SK-N-SH treated with all-trans-retinoic acid at 6 μM for 48 hours (cell line): ENCODE data around the gene CDHR5.

Source experiments
- ATAC-seq: fragments of 200-7000 bp; cut with Tn5 transposase; 3 replicates; pipeline ENCODE4 v1.9.1; 2020; ENCODE audit warnings: mild to moderate bottlenecking, moderate library complexity
- ARNTL ChIP-seq: fragments of 450-650 bp; formaldehyde crosslinking; IDR thresholded peaks from 2 replicates; pipeline ENCODE4 v1.5.0; 2020; ENCODE audit warnings: low read depth, mild to moderate bottlenecking, moderate library complexity, borderline replicate concordance
- BACH2 ChIP-seq: fragments of 250-450 bp; sonication (Bioruptor Pico); IDR thresholded peaks from 2 replicates; pipeline ENCODE4 v1.9.0; 2021; ENCODE audit warnings: mild to moderate bottlenecking, borderline replicate concordance
- CSDC2 ChIP-seq: fragments of 250-450 bp; sonication (Bioruptor Pico); IDR thresholded peaks from 2 replicates; pipeline ENCODE4 v1.5.0; 2020; ENCODE audit warnings: mild to moderate bottlenecking, moderate library complexity
- GLIS3 ChIP-seq: fragments of 250-450 bp; sonication (Bioruptor Pico); IDR thresholded peaks from 2 replicates; pipeline ENCODE4 v1.5.0; 2020; ENCODE audit warnings: mild to moderate bottlenecking, moderate library complexity
- ISL1 ChIP-seq: fragments of 250-450 bp; sonication (Bioruptor Pico); IDR thresholded peaks from 2 replicates; pipeline ENCODE4 v2.1.2; 2022; ENCODE audit warnings: mild to moderate bottlenecking, moderate library complexity
- OSR1 ChIP-seq: fragments of 250-450 bp; sonication (Bioruptor Pico); IDR thresholded peaks from 2 replicates; pipeline ENCODE4 v1.8.0; 2022; ENCODE audit warnings: moderate library complexity, mild to moderate bottlenecking, inconsistent platforms
- PPARA ChIP-seq: fragments of 250-450 bp; sonication (Bioruptor Pico); IDR thresholded peaks from 2 replicates; pipeline ENCODE4 v1.5.0; 2020; ENCODE audit warnings: mild to moderate bottlenecking, borderline replicate concordance
- RARB ChIP-seq: fragments of 250-450 bp; sonication (Bioruptor Pico); IDR thresholded peaks from 2 replicates; pipeline ENCODE4 v1.8.0; 2021; ENCODE audit warnings: mild to moderate bottlenecking, moderate library complexity
- SNAI2 ChIP-seq: fragments of 250-450 bp; sonication (Bioruptor Pico); IDR thresholded peaks from 2 replicates; pipeline ENCODE4 v1.5.0; 2020; ENCODE audit warnings: mild to moderate bottlenecking, moderate library complexity
- TCF4 ChIP-seq: fragments of 250-450 bp; sonication (Bioruptor Pico); IDR thresholded peaks from 2 replicates; pipeline ENCODE4 v1.8.0; 2021; ENCODE audit warnings: mild to moderate bottlenecking, moderate library complexity, borderline replicate concordance
- TOX ChIP-seq: fragments of 250-450 bp; sonication (Bioruptor Pico); IDR thresholded peaks from 2 replicates; pipeline ENCODE4 v1.8.0; 2021; ENCODE audit warnings: mild to moderate bottlenecking, moderate library complexity, borderline replicate concordance
- ZC3H10 ChIP-seq: fragments of 250-450 bp; sonication (Bioruptor Pico); IDR thresholded peaks from 2 replicates; pipeline ENCODE4 v1.5.1; 2021; ENCODE audit warnings: mild to moderate bottlenecking, moderate library complexity
- ZFP30 ChIP-seq: fragments of 450-650 bp; formaldehyde crosslinking; IDR thresholded peaks from 2 replicates; pipeline ENCODE4 v1.5.0; 2022; ENCODE audit warnings: mild to moderate bottlenecking, moderate library complexity
- ZNF565 ChIP-seq: fragments of 450-650 bp; formaldehyde crosslinking; conservative IDR thresholded peaks from 2 replicates; pipeline ENCODE4 v1.5.0; 2020; ENCODE audit warnings: low read depth, mild to moderate bottlenecking, moderate library complexity
- ZNF70 ChIP-seq: fragments of 450-650 bp; formaldehyde crosslinking; IDR thresholded peaks from 2 replicates; pipeline ENCODE4 v1.5.0; 2020; ENCODE audit warnings: mild to moderate bottlenecking, moderate library complexity
- TF ChIP-seq, protein P1 (sequence below): fragments of 250-450 bp; sonication (Bioruptor Pico); IDR thresholded peaks from 2 replicates; pipeline ENCODE4 v1.8.0; 2020; ENCODE audit warnings: mild to moderate bottlenecking, moderate library complexity, borderline replicate concordance
- TF ChIP-seq, protein P2 (sequence below): fragments of 250-450 bp; sonication (Bioruptor Pico); IDR thresholded peaks from 2 replicates; pipeline ENCODE4 v1.5.1; 2020; ENCODE audit warnings: low read depth, mild to moderate bottlenecking, moderate library complexity
- TF ChIP-seq, protein P3 (sequence below): fragments of 250-450 bp; sonication (Bioruptor Pico); IDR thresholded peaks from 2 replicates; pipeline ENCODE4 v1.8.0; 2021; ENCODE audit warnings: low read depth, mild to moderate bottlenecking, moderate library complexity, borderline replicate concordance
- TF ChIP-seq, protein P4 (sequence below): fragments of 250-450 bp; sonication (Bioruptor Pico); IDR thresholded peaks from 2 replicates; pipeline ENCODE4 v1.5.0; 2020; ENCODE audit warnings: mild to moderate bottlenecking, moderate library complexity
- TF ChIP-seq, protein P5 (sequence below): fragments of 250-450 bp; sonication (Bioruptor Pico); IDR thresholded peaks from 2 replicates; pipeline ENCODE4 v1.5.1; 2021; ENCODE audit warnings: mild to moderate bottlenecking, moderate library complexity

The CDHR5 gene

DNA sequence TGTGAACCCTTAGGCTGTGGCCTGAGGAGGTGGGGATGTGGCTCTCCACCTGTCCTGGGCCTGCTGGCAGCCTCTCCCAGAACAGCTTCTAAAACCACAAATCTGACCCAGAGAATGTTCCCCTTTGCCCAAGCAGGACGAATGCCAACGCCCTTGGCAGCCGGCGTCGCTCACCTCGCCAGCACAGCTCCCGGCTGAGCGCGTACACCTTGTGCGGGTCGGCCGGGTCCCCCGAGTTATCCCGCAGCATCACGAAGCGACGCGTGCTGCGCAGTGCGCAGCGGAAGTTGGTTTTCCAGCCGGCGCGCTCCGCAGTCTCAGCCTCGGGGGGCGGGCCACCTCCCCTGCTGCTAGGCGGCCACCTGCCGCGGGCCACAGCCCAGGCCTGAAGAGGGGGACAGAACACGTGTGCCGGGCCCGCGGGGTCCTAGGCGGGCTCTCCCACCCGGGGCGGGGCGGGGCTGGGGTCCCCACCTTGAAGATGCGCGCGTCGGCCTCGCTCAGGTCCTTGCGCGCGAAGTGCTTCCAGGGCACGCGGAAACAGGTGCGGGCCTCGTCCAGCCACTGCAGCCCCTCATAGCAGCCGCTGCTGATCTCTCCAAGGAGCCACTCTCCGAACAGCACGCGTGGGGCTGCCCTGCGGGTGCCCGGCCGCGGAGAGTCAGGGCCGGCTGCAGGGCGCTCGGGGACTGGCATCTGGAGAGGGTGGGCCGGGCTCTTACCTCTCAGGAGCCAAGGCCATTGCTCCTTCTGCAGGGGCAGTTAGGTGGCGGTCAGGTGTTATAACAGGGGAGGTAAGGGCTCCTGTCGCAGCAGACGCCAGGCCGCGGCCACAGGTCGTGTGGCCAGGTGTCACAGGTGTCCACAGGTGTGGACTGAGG is 9.9 kb downstream of the CDHR5 start (continued):
- TF ChIP-seq, protein P1, sequence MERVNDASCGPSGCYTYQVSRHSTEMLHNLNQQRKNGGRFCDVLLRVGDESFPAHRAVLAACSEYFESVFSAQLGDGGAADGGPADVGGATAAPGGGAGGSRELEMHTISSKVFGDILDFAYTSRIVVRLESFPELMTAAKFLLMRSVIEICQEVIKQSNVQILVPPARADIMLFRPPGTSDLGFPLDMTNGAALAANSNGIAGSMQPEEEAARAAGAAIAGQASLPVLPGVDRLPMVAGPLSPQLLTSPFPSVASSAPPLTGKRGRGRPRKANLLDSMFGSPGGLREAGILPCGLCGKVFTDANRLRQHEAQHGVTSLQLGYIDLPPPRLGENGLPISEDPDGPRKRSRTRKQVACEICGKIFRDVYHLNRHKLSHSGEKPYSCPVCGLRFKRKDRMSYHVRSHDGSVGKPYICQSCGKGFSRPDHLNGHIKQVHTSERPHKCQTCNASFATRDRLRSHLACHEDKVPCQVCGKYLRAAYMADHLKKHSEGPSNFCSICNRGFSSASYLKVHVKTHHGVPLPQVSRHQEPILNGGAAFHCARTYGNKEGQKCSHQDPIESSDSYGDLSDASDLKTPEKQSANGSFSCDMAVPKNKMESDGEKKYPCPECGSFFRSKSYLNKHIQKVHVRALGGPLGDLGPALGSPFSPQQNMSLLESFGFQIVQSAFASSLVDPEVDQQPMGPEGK, result no peak

DNA sequence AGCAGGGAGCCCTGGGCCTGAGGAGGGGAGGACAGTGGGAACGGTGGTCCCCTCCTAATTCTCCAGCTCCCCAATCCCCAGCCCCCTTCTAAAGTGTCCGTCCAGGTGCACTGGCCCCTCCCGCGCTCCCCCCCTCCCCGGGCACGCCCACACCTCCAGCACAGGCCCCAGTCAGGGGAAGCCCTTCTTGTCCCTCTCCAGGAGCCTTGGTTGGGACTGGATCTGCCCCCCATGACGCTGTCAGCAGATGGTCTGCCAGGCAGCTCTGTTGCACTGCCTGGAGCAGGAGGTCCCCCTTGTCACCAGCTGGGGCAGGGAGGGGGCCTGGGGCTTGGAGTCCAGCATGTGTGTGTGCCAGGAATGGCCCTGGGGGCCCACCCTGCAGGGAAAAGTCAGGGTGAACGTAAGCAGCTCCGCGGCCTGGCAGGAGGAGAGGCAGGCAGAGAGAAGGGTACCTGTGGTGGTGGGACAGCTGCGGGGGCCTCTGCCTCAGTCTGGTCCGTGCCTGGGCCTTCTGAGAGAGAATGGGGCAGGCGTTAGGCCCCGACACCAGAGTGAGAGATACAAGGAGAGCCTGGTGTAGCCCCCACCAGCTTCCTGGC is 10.6 kb downstream of the CDHR5 start:
- no peak for ATAC-seq
- TF ChIP-seq CSDC2 (CRISPR knock-in tag), result no peak
- TF ChIP-seq TOX (CRISPR knock-in tag), result no peak
- no peak for TF ChIP-seq ZC3H10
- TF ChIP-seq ZNF565, result no peak
- no peak for TF ChIP-seq OSR1 (CRISPR knock-in tag)
- no peak for TF ChIP-seq ZFP30 (CRISPR knock-in tag)
- no peak for TF ChIP-seq TCF4
- TF ChIP-seq, protein P2, sequence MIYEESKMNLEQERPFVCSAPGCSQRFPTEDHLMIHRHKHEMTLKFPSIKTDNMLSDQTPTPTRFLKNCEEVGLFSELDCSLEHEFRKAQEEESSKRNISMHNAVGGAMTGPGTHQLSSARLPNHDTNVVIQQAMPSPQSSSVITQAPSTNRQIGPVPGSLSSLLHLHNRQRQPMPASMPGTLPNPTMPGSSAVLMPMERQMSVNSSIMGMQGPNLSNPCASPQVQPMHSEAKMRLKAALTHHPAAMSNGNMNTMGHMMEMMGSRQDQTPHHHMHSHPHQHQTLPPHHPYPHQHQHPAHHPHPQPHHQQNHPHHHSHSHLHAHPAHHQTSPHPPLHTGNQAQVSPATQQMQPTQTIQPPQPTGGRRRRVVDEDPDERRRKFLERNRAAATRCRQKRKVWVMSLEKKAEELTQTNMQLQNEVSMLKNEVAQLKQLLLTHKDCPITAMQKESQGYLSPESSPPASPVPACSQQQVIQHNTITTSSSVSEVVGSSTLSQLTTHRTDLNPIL (CRISPR knock-in tag), result no peak
- no peak for TF ChIP-seq PPARA (CRISPR knock-in tag)
- TF ChIP-seq GLIS3, result no peak
- TF ChIP-seq, protein P3, sequence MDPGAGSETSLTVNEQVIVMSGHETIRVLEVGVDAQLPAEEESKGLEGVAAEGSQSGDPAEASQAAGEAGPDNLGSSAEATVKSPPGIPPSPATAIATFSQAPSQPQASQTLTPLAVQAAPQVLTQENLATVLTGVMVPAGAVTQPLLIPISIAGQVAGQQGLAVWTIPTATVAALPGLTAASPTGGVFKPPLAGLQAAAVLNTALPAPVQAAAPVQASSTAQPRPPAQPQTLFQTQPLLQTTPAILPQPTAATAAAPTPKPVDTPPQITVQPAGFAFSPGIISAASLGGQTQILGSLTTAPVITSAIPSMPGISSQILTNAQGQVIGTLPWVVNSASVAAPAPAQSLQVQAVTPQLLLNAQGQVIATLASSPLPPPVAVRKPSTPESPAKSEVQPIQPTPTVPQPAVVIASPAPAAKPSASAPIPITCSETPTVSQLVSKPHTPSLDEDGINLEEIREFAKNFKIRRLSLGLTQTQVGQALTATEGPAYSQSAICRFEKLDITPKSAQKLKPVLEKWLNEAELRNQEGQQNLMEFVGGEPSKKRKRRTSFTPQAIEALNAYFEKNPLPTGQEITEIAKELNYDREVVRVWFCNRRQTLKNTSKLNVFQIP (CRISPR knock-in tag), result no peak
- no peak for TF ChIP-seq SNAI2 (CRISPR knock-in tag)
- no peak for TF ChIP-seq BACH2
- no peak for TF ChIP-seq RARB
- TF ChIP-seq, all 23 proteins: peak for 0

DNA sequence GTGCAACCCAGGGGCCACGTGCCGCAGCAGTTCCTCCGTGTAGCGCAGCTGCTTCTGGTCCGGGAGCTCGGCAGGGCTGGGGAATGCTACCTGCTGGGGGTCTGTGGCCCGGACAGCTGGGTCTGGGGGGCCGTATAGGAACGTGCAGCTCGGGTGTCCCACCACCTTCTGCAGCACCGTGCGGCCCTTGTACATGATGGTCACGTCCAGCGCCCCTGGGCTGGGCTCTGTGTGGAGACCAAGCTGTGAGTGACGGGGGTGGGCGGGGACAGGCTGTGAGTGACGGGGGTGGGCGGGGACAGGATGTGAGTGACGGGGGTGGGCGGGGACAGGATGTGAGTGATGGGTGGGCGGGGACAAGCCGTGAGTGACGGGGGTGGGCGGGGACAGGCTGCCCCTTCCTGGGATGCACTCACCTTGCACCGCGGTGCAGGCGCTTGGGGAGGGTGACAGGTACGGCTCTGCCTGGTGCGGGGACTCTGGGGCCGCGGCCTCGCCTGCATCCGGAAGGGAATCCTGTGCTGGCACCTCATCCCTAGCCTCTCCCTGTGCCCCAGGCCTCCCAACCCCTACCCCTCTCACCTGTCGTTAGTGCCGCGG is 11.3 kb downstream of the CDHR5 start:
- no peak for TF ChIP-seq ZNF70 (CRISPR knock-in tag)
- TF ChIP-seq ARNTL (CRISPR knock-in tag), result no peak
- no peak for TF ChIP-seq ISL1 (CRISPR knock-in tag)
- TF ChIP-seq, protein P4, sequence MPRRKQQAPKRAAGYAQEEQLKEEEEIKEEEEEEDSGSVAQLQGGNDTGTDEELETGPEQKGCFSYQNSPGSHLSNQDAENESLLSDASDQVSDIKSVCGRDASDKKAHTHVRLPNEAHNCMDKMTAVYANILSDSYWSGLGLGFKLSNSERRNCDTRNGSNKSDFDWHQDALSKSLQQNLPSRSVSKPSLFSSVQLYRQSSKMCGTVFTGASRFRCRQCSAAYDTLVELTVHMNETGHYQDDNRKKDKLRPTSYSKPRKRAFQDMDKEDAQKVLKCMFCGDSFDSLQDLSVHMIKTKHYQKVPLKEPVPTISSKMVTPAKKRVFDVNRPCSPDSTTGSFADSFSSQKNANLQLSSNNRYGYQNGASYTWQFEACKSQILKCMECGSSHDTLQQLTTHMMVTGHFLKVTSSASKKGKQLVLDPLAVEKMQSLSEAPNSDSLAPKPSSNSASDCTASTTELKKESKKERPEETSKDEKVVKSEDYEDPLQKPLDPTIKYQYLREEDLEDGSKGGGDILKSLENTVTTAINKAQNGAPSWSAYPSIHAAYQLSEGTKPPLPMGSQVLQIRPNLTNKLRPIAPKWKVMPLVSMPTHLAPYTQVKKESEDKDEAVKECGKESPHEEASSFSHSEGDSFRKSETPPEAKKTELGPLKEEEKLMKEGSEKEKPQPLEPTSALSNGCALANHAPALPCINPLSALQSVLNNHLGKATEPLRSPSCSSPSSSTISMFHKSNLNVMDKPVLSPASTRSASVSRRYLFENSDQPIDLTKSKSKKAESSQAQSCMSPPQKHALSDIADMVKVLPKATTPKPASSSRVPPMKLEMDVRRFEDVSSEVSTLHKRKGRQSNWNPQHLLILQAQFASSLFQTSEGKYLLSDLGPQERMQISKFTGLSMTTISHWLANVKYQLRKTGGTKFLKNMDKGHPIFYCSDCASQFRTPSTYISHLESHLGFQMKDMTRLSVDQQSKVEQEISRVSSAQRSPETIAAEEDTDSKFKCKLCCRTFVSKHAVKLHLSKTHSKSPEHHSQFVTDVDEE (CRISPR knock-in tag), result no peak
- TF ChIP-seq OSR1 (CRISPR knock-in tag), result no peak
- no peak for TF ChIP-seq TCF4
- TF ChIP-seq, protein P1, result no peak
- TF ChIP-seq, protein P5, sequence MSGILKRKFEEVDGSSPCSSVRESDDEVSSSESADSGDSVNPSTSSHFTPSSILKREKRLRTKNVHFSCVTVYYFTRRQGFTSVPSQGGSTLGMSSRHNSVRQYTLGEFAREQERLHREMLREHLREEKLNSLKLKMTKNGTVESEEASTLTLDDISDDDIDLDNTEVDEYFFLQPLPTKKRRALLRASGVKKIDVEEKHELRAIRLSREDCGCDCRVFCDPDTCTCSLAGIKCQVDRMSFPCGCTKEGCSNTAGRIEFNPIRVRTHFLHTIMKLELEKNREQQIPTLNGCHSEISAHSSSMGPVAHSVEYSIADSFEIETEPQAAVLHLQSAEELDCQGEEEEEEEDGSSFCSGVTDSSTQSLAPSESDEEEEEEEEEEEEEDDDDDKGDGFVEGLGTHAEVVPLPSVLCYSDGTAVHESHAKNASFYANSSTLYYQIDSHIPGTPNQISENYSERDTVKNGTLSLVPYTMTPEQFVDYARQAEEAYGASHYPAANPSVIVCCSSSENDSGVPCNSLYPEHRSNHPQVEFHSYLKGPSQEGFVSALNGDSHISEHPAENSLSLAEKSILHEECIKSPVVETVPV (CRISPR knock-in tag), result no peak
- TF ChIP-seq CSDC2 (CRISPR knock-in tag), result no peak
- TF ChIP-seq, all 23 proteins: peak for 0
- peak; percentile 1; the same call in 1 of the 3 replicates for ATAC-seq
